Sigmoid colon (tissue), 7 donors: ENCODE results near the gene TAS2R16. TPM values are rescaled to one million over a fixed set of nuclear protein-coding genes. Genes with fewer than 3 reads are reported as not detected.

Experiments
- DNase-seq: peaks from one replicate; pipeline ENCODE4 v3.0.0-alpha.2; 2019
- H3K27ac ChIP-seq, 4 donors: fragments of 200-600 bp; sonication (generic); one replicate each; pipeline ENCODE4 v1.5.1; 2016 to 2019; ENCODE audit warnings: mild to moderate bottlenecking in 1 of 4
- H3K27me3 ChIP-seq, 3 donors: fragments of 200-600 bp; sonication (generic); one replicate each; pipeline ENCODE4 v1.5.1; 2019; ENCODE audit warnings: mild to moderate bottlenecking in 1 of 3
- H3K36me3 ChIP-seq, 4 donors: fragments of 200-600 bp; sonication (generic); one replicate each; pipeline ENCODE4 v1.5.1; 2016 to 2019
- H3K4me1 ChIP-seq, 4 donors: fragments of 200-600 bp; sonication (generic); one replicate each; pipeline ENCODE4 v1.5.1; 2017 to 2019
- H3K4me3 ChIP-seq, 4 donors: fragments of 200-600 bp; sonication (generic); one replicate each; pipeline ENCODE4 v1.5.1; 2017 to 2019; ENCODE audit warnings: mild to moderate bottlenecking in 2 of 4, moderate library complexity in 1 of 4
- H3K9me3 ChIP-seq, 4 donors: fragments of 200-600 bp in 3 of 4; sonication (generic) in 3 of 4; one replicate each; pipeline versions ENCODE4 v1.5.1 to v1.6.1; 2013 to 2019
- EP300 ChIP-seq, 4 donors: sonication (generic); formaldehyde crosslinking; IDR thresholded peaks; one replicate each; pipeline ENCODE4 v1.6.1; 2017; ENCODE audit warnings: antibody characterized with exemption in 4 of 4
- POLR2A ChIP-seq, 2 donors: fragments of 450-650 bp; IDR thresholded peaks; one replicate each; pipeline ENCODE4 v1.6.1; 2016; ENCODE audit warnings: antibody characterized with exemption in 2 of 2, mild to moderate bottlenecking in 2 of 2, moderate library complexity in 2 of 2
- POLR2AphosphoS5 ChIP-seq, 4 donors: sonication (generic); formaldehyde crosslinking; IDR thresholded peaks; one replicate each; pipeline ENCODE4 v1.6.1; 2017; ENCODE audit warnings: antibody characterized with exemption in 4 of 4
- WGBS, 2 donors: extraction: QIAGEN DNeasy Blood & Tissue Kit; methylation state at CpG; one replicate each; pipeline ENCODE4 v1.1.7; 2013; 5-methylcytosine and 5-hydroxymethylcytosine counted together
- intact Hi-C: fragments of 100-400 bp; cut with DNase I; formaldehyde crosslinking; loops from one replicate; pipeline ENCODE4 v1.15.1; 2023
- polyA plus RNA-seq, 3 donors: library from polyadenylated mRNA; stranded (reverse); fragments of 200-250 nt; gene quantifications; one replicate each; pipeline ENCODE4 v1.2.3, GENCODE V29; 2013
- total RNA-seq, 4 donors: library from RNA; depleted of rRNA; stranded (reverse); fragments of >200 nt; gene quantifications; one replicate each; pipeline ENCODE4 v1.1.0, GENCODE V29; 2016
- TF ChIP-seq, protein P1 (sequence below), 4 experiments: fragments of 450-650 bp in 3 of 4; fragments of 200-600 bp in 1 of 4; IDR thresholded peaks; one replicate each; pipeline ENCODE4 v1.5.1; 2016 to 2019; ENCODE audit warnings: antibody characterized with exemption in 4 of 4, mild to moderate bottlenecking in 3 of 4, moderate library complexity in 2 of 4
- donor health status: healthy with polysubstance abuse.
- donor health status: Bipolar disorder and iron deficiency.
- donor health status: healthy.

Gene TAS2R16
- total and polyA plus RNA-seq, 7 donors: not detected

DNA sequence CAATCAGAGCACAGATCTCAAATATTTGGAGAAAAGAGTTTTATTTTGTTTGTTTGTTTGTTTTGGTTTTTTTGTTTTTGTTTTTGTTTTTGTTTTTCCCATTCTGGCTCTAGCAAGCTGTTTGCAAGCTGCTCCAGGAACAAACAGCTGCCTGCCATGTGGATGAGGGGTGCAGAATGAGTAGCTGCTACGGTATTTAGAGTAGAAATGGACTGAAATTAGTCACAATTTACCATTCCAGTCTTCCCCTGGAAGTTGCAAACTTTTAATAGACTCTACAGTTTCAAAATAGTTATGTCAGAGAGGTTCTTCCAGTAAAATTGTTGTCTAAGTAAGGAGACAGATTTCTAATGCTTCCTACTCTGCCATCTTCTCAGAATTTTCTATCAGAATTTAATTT is 27.1 kb upstream of the TAS2R16 start:
- TF ChIP-seq, protein P1, sequence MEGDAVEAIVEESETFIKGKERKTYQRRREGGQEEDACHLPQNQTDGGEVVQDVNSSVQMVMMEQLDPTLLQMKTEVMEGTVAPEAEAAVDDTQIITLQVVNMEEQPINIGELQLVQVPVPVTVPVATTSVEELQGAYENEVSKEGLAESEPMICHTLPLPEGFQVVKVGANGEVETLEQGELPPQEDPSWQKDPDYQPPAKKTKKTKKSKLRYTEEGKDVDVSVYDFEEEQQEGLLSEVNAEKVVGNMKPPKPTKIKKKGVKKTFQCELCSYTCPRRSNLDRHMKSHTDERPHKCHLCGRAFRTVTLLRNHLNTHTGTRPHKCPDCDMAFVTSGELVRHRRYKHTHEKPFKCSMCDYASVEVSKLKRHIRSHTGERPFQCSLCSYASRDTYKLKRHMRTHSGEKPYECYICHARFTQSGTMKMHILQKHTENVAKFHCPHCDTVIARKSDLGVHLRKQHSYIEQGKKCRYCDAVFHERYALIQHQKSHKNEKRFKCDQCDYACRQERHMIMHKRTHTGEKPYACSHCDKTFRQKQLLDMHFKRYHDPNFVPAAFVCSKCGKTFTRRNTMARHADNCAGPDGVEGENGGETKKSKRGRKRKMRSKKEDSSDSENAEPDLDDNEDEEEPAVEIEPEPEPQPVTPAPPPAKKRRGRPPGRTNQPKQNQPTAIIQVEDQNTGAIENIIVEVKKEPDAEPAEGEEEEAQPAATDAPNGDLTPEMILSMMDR (IDR thresholded peaks at IDR 0.05): no peak
- no peak for TF ChIP-seq POLR2AphosphoS5 (IDR thresholded peaks at IDR 0.05)
- no peak for TF ChIP-seq EP300 (IDR thresholded peaks at IDR 0.05)
- TF ChIP-seq POLR2A (IDR thresholded peaks at IDR 0.05): no peak
- intact Hi-C loops: no loop called here
- Histone ChIP-seq H3K4me1 (no peaks in the 10 kb centered on the region), H3K4me3 (no peak overlapping the region), H3K36me3 (no peaks in the 10 kb centered on the region), H3K27me3 (no peaks in the 10 kb centered on the region), H3K9me3 (no peaks in the 10 kb centered on the region), H3K27ac (no peak overlapping the region)
- WGBS, 2 donors: 38 to 71% methylated on average over 1 of the region's 1 CpG
- DNase-seq: no peak

DNA sequence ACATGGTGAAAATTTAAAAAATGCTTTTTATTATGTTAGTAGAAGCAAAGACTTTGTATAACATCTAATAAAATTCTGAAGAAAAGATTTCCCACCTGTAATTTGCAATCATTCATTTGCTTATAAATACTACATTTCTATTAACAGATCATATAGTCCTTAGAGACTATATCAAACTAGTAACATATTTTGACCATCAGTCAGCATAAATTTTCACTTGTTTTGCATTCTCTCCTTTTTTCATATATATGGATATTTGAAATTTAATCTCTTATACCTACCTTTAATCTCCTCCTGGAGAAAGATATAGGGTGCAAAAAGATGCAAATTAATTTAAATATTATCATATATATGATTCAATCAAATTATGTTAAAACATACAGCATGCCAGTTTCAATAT is 16.9 kb upstream of the TAS2R16 start:
- H3K36me3 ChIP-seq: no peaks in the 10 kb centered on the region
- intact Hi-C loops: no loop called here
- no peak for TF ChIP-seq EP300 (IDR thresholded peaks at IDR 0.05)
- no peak for TF ChIP-seq POLR2AphosphoS5 (IDR thresholded peaks at IDR 0.05)
- TF ChIP-seq, protein P1 (IDR thresholded peaks at IDR 0.05): no peak
- no peak for TF ChIP-seq POLR2A (IDR thresholded peaks at IDR 0.05)
- H3K9me3 ChIP-seq: no peaks in the 10 kb centered on the region
- no peaks in the 10 kb centered on the region for H3K27me3 ChIP-seq
- no peak overlapping the region for H3K4me3 ChIP-seq
- H3K4me1 ChIP-seq: no peaks in the 10 kb centered on the region
- no peak for DNase-seq
- no peak overlapping the region for H3K27ac ChIP-seq

DNA sequence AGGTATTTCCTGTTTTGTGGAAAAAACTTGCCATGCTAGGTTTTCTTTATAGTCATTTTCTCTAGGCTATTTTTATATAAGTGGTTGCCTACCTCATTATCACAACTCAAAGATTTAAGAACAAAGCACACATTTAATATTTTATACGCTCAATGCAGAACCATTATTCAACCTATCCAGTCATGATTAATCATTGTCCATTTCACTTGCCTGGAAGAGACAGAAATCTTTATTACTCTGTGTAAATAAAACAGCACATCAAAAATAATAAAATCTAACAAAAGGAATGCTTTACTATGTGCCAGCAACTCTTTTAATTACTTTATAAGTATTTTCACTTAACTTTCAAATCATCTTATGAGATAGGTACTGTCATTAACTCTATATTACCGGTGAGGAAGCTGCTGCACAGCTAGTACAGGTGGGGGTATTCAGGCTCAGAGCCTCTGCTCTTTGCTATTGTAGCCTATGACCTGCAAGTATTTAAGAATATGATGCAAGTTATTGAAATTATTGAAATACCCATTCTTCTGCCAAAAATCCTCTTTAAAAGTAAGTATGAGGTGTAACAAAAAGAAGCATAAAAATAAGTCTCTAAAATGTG is 16.4 kb upstream of the TAS2R16 start:
- no peak for DNase-seq
- no peaks in the 10 kb centered on the region for H3K36me3 ChIP-seq
- H3K4me1 ChIP-seq: no peaks in the 10 kb centered on the region
- no peak overlapping the region for H3K4me3 ChIP-seq
- no peaks in the 10 kb centered on the region for H3K9me3 ChIP-seq
- H3K27ac ChIP-seq: no peak overlapping the region
- TF ChIP-seq POLR2A (IDR thresholded peaks at IDR 0.05) (no peak), EP300 (IDR thresholded peaks at IDR 0.05) (no peak), POLR2AphosphoS5 (IDR thresholded peaks at IDR 0.05) (no peak)
- TF ChIP-seq, protein P1 (IDR thresholded peaks at IDR 0.05): no peak
- H3K27me3 ChIP-seq: no peaks in the 10 kb centered on the region
- intact Hi-C loops: no loop called here
- WGBS, 2 donors: 46 to 81% methylated on average over 2 of the region's 2 CpGs

DNA sequence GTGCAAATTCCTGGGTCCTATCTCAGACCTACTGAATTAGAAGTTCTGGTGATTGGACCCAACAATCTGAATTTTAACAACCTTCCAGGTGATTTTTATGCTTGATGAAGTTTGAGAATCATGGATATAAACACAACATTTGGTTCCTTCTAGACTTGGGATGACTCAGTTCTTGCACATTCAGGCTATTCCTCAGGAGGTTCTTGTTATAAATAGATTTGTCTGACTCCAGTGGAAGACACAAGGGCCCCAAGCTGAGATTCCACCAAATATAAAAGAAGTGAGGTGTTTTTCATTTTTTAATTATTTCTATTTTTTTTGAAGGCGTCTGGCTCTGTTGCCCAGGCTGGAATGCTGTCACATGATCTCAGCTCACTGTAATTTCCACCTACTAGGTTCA is 9.4 kb upstream of the TAS2R16 start:
- H3K4me3 ChIP-seq: no peak overlapping the region
- intact Hi-C loops: no loop called here
- no peaks in the 10 kb centered on the region for H3K4me1 ChIP-seq
- H3K9me3 ChIP-seq: no peaks in the 10 kb centered on the region
- no peaks in the 10 kb centered on the region for H3K27me3 ChIP-seq
- WGBS, 2 donors: 80 to 82% methylated on average over 1 of the region's 1 CpG
- TF ChIP-seq POLR2AphosphoS5 (IDR thresholded peaks at IDR 0.05): no peak
- TF ChIP-seq, protein P1 (IDR thresholded peaks at IDR 0.05): no peak
- TF ChIP-seq EP300 (IDR thresholded peaks at IDR 0.05): no peak
- no peak for TF ChIP-seq POLR2A (IDR thresholded peaks at IDR 0.05)
- H3K36me3 ChIP-seq: no peaks in the 10 kb centered on the region
- DNase-seq: no peak
- H3K27ac ChIP-seq: no peak overlapping the region

DNA sequence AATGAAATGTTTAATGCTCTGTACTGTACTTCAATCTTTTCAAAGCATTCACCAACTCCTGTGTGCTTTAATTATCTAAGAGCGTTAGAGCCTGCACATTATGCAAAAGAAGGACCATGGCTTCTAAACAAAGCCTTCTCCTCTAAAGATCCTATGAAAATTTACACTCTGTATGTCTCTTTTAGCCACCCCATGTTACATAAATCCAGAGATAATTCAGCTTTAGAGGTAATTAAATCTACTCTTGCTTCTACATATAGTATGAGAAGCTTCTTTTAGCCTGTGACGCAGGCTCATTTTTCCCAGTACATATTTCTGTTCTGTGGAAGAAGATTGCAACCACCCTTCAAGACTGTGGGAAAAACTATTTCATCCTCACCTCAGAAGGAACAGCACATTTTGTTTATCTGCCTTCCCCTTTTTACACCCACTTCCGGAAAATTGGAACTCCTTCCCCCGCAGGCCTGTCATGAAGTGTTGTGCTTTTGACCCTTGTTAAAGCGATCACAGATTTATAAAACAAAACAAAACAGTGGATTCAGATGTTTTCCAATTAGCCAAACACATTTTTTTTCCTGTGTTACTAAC is 8.1 kb upstream of the TAS2R16 start:
- TF ChIP-seq EP300 (IDR thresholded peaks at IDR 0.05) (no peak), POLR2A (IDR thresholded peaks at IDR 0.05) (no peak)
- intact Hi-C loops: no loop called here
- Histone ChIP-seq H3K4me1 (no peaks in the 10 kb centered on the region), H3K27me3 (no peaks in the 10 kb centered on the region), H3K9me3 (no peaks in the 10 kb centered on the region), H3K4me3 (no peak overlapping the region), H3K36me3 (no peaks in the 10 kb centered on the region), H3K27ac (no peak overlapping the region)
- DNase-seq: no peak
- WGBS, 2 donors: 52 to 72% methylated on average over 5 of the region's 5 CpGs
